DND-41 (cell line): ENCODE measurements around the gene FNBP1.

ENCODE experiments used
- ATAC-seq: fragments of 200-7000 bp; cut with Tn5 transposase; 3 replicates; pipeline ENCODE4 v1.9.1; 2021; ENCODE audit warnings: low read depth; ENCODE audit not compliant: insufficient read depth
- DNase-seq: peaks from one replicate; pipeline ENCODE4 v3.0.0-alpha.2; 2020
- H2AFZ ChIP-seq: 2 replicates; pipeline ENCODE4 v1.6.0; 2012; ENCODE audit warnings: low read depth, low read length
- H3K27ac ChIP-seq: 2 replicates; pipeline ENCODE4 v1.5.1; 2012; ENCODE audit warnings: low read length, inconsistent platforms
- H3K27me3 ChIP-seq: fragments of 200-600 bp; sonication (generic); 2 replicates; pipeline ENCODE4 v1.6.0; 2012; ENCODE audit warnings: low read length, mild to moderate bottlenecking, inconsistent platforms; ENCODE audit not compliant: insufficient read depth, poor library complexity
- H3K36me3 ChIP-seq: 2 replicates; pipeline ENCODE4 v1.5.1; 2012; ENCODE audit warnings: low read length, inconsistent platforms; ENCODE audit not compliant: insufficient read depth
- H3K4me1 ChIP-seq: 2 replicates; pipeline ENCODE4 v1.5.1; 2012; ENCODE audit warnings: mild to moderate bottlenecking, low read length; ENCODE audit not compliant: insufficient read depth
- H3K4me2 ChIP-seq: 2 replicates; pipeline ENCODE4 v1.6.0; 2012; ENCODE audit warnings: mild to moderate bottlenecking, moderate library complexity, low read length, inconsistent platforms; ENCODE audit not compliant: insufficient read depth
- H3K4me3 ChIP-seq, 2 experiments: fragments of 200-600 bp in 1 of 2; shearing (Covaris generic) in 1 of 2; 2 replicates each; pipeline ENCODE4 v1.5.1; 2012 to 2016; ENCODE audit warnings: inconsistent platforms in 2 of 2, low read length in 2 of 2, mild to moderate bottlenecking in 2 of 2, low read depth in 1 of 2, moderate library complexity in 1 of 2
- H3K79me2 ChIP-seq: 2 replicates; pipeline ENCODE4 v1.6.0; 2012; ENCODE audit warnings: low read length, inconsistent platforms; ENCODE audit not compliant: insufficient read depth
- H3K9ac ChIP-seq: 2 replicates; pipeline ENCODE4 v1.6.0; 2012; ENCODE audit warnings: low read depth, mild to moderate bottlenecking, inconsistent platforms, low read length, moderate library complexity
- H3K9me3 ChIP-seq: 2 replicates; pipeline ENCODE4 v1.5.1; 2012; ENCODE audit warnings: low read length, moderate library complexity, mild to moderate bottlenecking, inconsistent platforms; ENCODE audit not compliant: insufficient read depth, severe bottlenecking
- H4K20me1 ChIP-seq: 2 replicates; pipeline ENCODE4 v1.6.0; 2012; ENCODE audit warnings: low read length; ENCODE audit not compliant: insufficient read depth
- EZH2 ChIP-seq: IDR thresholded peaks from 3 replicates; pipeline ENCODE4 v1.6.1; 2012; ENCODE audit warnings: borderline replicate concordance, low read depth, mild to moderate bottlenecking, moderate library complexity, low read length, inconsistent platforms; ENCODE audit not compliant: severe bottlenecking
- TF ChIP-seq, protein P1 (sequence below): IDR thresholded peaks from 2 replicates; pipeline ENCODE4 v1.5.1; 2012; ENCODE audit warnings: borderline replicate concordance, low read length, moderate library complexity, mild to moderate bottlenecking; ENCODE audit not compliant: poor library complexity, severe bottlenecking; ENCODE audit errors: extremely low read depth

The FNBP1 gene

DNA sequence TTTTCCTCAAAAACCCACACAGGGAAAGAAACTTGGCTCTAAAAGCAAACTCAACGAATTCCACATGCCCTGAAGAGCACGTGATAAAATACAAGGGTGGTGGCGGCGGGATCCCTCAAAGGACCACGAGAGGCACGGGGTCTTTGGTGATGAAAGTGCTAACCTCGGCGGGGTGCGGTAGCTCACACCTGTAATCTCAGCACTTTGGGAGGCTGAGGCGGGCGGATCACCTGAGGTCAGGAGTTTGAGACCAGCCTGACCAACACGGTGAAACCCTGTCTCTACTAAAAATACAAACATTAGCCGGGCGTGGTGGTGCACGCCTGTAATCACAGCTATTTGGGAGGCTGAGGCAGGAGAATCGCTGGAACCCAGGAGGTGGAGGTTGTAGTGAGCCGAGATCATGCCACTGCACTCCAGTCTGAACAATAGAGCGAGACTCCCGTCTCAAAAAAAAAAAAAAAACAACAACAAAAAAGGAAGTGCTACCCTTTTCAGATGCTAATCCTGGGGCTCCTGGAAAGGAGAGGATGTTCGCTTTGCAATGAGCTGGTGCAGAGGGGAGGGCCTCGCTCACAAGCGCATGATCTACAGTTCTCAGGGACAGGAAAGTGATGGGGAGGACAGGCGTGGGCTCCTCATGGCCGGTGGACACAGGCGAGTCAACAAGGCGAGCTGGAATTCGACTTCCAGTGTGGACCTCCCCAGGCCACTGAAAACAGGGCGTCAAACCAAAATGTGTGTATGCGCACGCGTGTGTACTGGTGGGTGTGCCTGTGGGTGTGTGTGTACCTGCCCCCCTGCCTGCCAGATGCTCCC lies 153.7 kb downstream of the FNBP1 start:
- H3K4me1 ChIP-seq, result peaks cover 94% of the 10 kb centered on the region
- H3K79me2 ChIP-seq, result peaks cover 63% of the 10 kb centered on the region
- peaks cover 27% of the 10 kb centered on the region for H3K36me3 ChIP-seq
- DNase-seq (peak; percentile 59), ATAC-seq (no peak)
- H4K20me1 ChIP-seq, result no peaks in the 10 kb centered on the region
- H3K9ac ChIP-seq, result peak overlapping the region; percentile 76
- peak overlapping the region; percentile 75 for H3K4me2 ChIP-seq
- H3K27ac ChIP-seq, result peak overlapping the region; percentile 97
- no peak overlapping the region for H2AFZ ChIP-seq
- no peaks in the 10 kb centered on the region for H3K27me3 ChIP-seq
- H3K9me3 ChIP-seq, result no peaks in the 10 kb centered on the region
- peak overlapping the region in 1 of 2 experiments; percentile 63; a peak in 2 of 4 replicates for H3K4me3 ChIP-seq
- TF ChIP-seq, protein P1, sequence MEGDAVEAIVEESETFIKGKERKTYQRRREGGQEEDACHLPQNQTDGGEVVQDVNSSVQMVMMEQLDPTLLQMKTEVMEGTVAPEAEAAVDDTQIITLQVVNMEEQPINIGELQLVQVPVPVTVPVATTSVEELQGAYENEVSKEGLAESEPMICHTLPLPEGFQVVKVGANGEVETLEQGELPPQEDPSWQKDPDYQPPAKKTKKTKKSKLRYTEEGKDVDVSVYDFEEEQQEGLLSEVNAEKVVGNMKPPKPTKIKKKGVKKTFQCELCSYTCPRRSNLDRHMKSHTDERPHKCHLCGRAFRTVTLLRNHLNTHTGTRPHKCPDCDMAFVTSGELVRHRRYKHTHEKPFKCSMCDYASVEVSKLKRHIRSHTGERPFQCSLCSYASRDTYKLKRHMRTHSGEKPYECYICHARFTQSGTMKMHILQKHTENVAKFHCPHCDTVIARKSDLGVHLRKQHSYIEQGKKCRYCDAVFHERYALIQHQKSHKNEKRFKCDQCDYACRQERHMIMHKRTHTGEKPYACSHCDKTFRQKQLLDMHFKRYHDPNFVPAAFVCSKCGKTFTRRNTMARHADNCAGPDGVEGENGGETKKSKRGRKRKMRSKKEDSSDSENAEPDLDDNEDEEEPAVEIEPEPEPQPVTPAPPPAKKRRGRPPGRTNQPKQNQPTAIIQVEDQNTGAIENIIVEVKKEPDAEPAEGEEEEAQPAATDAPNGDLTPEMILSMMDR, result no peak
- no peak for TF ChIP-seq EZH2

DNA sequence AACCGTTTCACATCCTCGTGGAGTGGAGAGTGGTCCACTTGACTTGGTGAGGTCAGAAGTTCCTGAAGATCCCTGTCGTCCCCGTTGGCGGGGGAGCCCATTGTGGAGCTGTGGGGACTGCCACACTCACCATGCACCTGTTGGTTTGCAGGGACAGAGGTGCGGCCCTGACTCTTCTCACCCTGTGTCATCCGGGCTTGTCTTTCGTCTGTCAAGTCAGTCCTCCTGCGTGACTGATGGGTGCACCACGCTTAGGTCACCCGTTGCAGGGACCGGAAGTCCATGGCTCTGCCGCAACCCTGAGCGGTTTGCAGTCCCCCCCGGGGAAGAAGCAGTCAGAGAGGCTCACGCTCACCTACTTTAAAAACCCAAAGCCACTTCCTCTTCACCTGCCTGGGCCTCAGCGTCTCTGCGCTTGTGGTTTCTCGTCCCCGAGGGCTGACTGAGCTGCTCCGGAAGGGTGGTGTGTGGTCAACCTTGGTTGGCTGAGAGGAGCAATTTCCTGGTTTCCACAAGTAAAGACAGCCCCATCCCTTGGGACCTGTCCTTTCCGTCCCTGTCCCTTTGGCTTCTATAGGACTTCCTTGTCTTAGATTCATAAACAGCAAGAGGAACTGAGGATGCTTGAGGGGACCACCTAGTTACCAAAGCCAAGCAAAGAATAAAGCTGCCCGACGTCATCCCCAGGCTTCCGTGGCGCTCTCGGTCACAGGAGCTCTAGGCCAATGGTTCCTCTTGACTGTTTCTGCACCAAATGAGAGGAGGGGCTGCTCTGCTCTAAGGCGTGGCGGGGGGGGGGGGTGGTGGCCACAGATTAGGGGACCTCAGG lies 154.5 kb downstream of the FNBP1 start:
- TF ChIP-seq, protein P1, result no peak
- no peak for TF ChIP-seq EZH2
- Histone ChIP-seq H4K20me1 (no peaks in the 10 kb centered on the region), H3K9ac (peak overlapping the region; percentile 76), H3K27me3 (no peaks in the 10 kb centered on the region), H3K4me1 (peaks cover 94% of the 10 kb centered on the region), H3K36me3 (peaks cover 32% of the 10 kb centered on the region), H3K4me3 (peak overlapping the region; percentile 22 to 63; a peak in 3 of 4 replicates), H2AFZ (no peak overlapping the region), H3K79me2 (peaks cover 71% of the 10 kb centered on the region), H3K4me2 (peak overlapping the region; percentile 75), H3K27ac (peak overlapping the region; percentile 97), H3K9me3 (no peaks in the 10 kb centered on the region)
- DNase-seq (peak; percentile 96), ATAC-seq (peak; percentile 58)

DNA sequence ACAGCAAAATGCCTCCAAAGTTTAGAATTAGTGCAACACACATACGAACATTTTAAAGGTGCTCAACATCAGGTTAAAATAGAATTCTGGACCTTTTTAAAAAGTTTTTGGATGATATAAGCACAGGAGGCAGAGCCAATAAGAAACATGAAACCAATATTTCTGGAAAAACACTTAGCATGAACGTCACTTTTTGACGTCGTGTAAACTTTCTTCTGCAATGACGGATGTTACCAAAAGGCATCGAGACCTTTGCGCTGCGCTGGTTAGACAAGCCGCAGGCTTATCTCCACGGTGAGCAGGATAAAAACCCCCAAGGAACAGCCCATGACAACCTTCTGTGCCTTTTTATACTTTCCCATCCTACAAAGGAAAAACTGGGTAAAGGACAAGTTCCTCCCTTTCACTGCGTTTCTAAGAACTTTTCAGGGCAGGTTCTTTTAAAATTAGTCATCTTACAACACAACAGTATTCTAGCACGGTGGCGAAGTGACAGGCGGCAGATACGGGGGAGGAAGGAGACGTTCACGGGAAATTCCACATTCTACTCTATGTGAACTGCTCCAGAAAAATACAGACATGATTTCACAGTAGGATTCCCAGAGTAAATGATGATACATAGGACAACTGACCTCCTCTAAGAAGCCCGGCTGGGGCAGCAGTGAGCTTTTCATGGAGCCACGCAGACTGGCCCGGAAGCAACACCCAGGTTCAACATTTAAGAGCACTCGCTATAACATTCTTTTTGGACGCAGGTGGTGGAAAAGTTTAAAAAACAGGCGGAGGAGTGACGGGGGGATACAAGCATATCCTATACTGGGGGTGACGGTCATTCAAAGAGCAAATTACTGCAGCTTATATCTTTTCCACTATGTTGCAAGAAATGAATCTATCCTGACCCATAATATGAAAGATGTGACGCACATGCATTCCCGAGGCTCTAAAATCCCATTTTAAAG lies 155.4 kb downstream of the FNBP1 start:
- peak overlapping the region; percentile 97 for H3K27ac ChIP-seq
- peak overlapping the region; percentile 22 to 63; a peak in 3 of 4 replicates for H3K4me3 ChIP-seq
- DNase-seq (peak; percentile 66), ATAC-seq (no peak)
- H3K79me2 ChIP-seq, result peaks cover 66% of the 10 kb centered on the region
- H3K27me3 ChIP-seq, result no peaks in the 10 kb centered on the region
- H3K36me3 ChIP-seq, result peaks cover 28% of the 10 kb centered on the region
- TF ChIP-seq, protein P1, result peak; percentile 43
- TF ChIP-seq EZH2, result no peak
- peak overlapping the region; percentile 75 for H3K4me2 ChIP-seq
- H4K20me1 ChIP-seq, result no peaks in the 10 kb centered on the region
- H3K9ac ChIP-seq, result peak overlapping the region; percentile 76
- H2AFZ ChIP-seq, result no peak overlapping the region
- peaks cover 86% of the 10 kb centered on the region for H3K4me1 ChIP-seq
- no peaks in the 10 kb centered on the region for H3K9me3 ChIP-seq
